ENCODE measurements around the gene FXYD4. TPM values are rescaled to one million over a fixed set of nuclear protein-coding genes. Genes with fewer than 3 reads are reported as not detected.

The FXYD4 gene
- total RNA-seq, 4 donors from 2014 or later = not detected

GRCh38 chr10:43353495-43354329 lies 17.7 kb upstream of the FXYD4 start:
- no peak for DNase-seq
- Histone ChIP-seq H3K4me1 (no peaks in the 10 kb centered on the region), H3K36me3 (no peaks in the 10 kb centered on the region), H3K4me3 (no peak overlapping the region), H3K27ac (no peak overlapping the region), H3K9me3 (no peaks in the 10 kb centered on the region), H3K27me3 (no peaks in the 10 kb centered on the region)
- no peak for TF ChIP-seq CTCF (IDR thresholded peaks at IDR 0.05)

- H3K9me3 ChIP-seq = no peaks in the 10 kb centered on the region
- H3K27ac ChIP-seq = no peak overlapping the region
Measured at GRCh38 chr10:43354330-43354635, 17.2 kb upstream of the FXYD4 start.

GRCh38 chr10:43354879-43355380 lies 16.5 kb upstream of the FXYD4 start:
- no peak for DNase-seq
- TF ChIP-seq POLR2A (IDR thresholded peaks at IDR 0.05) = no peak
- H3K9me3 ChIP-seq = no peaks in the 10 kb centered on the region
- no peaks in the 10 kb centered on the region for H3K27me3 ChIP-seq
- no peak overlapping the region for H3K4me3 ChIP-seq
- H3K36me3 ChIP-seq = no peaks in the 10 kb centered on the region
- no peak overlapping the region for H3K27ac ChIP-seq
- no peaks in the 10 kb centered on the region for H3K4me1 ChIP-seq

More at GRCh38 chr10:43354330-43354635, 17.2 kb upstream of the FXYD4 start:
- no peak for DNase-seq
- H3K27me3 ChIP-seq = no peaks in the 10 kb centered on the region
- no peaks in the 10 kb centered on the region for H3K36me3 ChIP-seq
- H3K4me3 ChIP-seq = no peak overlapping the region
- TF ChIP-seq CTCF (IDR thresholded peaks at IDR 0.05) = no peak
- TF ChIP-seq POLR2A (IDR thresholded peaks at IDR 0.05) = no peak
- H3K4me1 ChIP-seq = no peaks in the 10 kb centered on the region

- peak overlapping the region in 2 of 4 donors; percentile 65 to 82 for H3K27ac ChIP-seq
- H3K4me1 ChIP-seq = no peaks in the 10 kb centered on the region
- no peaks in the 10 kb centered on the region for H3K27me3 ChIP-seq
- TF ChIP-seq CTCF (IDR thresholded peaks at IDR 0.05) = peak in 1 of 6 experiments; percentile 20
- TF ChIP-seq POLR2A (IDR thresholded peaks at IDR 0.05) = no peak
- no peaks in the 10 kb centered on the region for H3K36me3 ChIP-seq
- peak in 1 of 3 donors; percentile 78 for DNase-seq
- no peak overlapping the region for H3K4me3 ChIP-seq
- H3K9me3 ChIP-seq = no peaks in the 10 kb centered on the region
Measured at GRCh38 chr10:43355749-43356371, 15.6 kb upstream of the FXYD4 start.

GRCh38 chr10:43360086-43360485 lies 11.3 kb upstream of the FXYD4 start:
- TF ChIP-seq POLR2A (IDR thresholded peaks at IDR 0.05) (no peak), CTCF (IDR thresholded peaks at IDR 0.05) (no peak)

More at GRCh38 chr10:43360086-43360485, 11.3 kb upstream of the FXYD4 start:
- no peaks in the 10 kb centered on the region for H3K9me3 ChIP-seq
- H3K27ac ChIP-seq = no peak overlapping the region
- H3K27me3 ChIP-seq = no peaks in the 10 kb centered on the region
- peaks cover 0 to 5% (median 2%) of the 10 kb centered on the region in 4 donors for H3K4me1 ChIP-seq
- no peak overlapping the region for H3K4me3 ChIP-seq
- no peaks in the 10 kb centered on the region for H3K36me3 ChIP-seq
- DNase-seq = no peak
